ENCODE data around the gene ZNF587B.
"Not testable (repeated sequence)": the region's sequence is repeated elsewhere in the genome, so short reads cannot be mapped to it uniquely, and the experiment has no call there.

Gene ZNF587B

GRCh38 chr19:57830071-57830602 lies at the start of gene ZNF587B:
ZNF587B (plus strand) TSS chr19:57830299; CDS start chr19:57830529, 230 bp downstream.
- peak; percentile 89 to 90 for DNase-seq (ENCODE audit: low read depth in 2 of 2)
- no peak for TF ChIP-seq CTCF (IDR thresholded peaks at IDR 0.05; ENCODE audit: low read depth, low read length)
- H3K4me3 ChIP-seq (replicated peaks in 1 of 2; ENCODE audit: low read depth in 2 of 2, low read length in 2 of 2), result peak within 1 kb of the TSS; percentile 61 to 67

GRCh38 chr19:57786286-57786685 lies 43.8 kb upstream of the ZNF587B start:
- no peak overlapping the region for H3K4me3 ChIP-seq (replicated peaks in 1 of 2; ENCODE audit: low read depth in 2 of 2, low read length in 2 of 2)
- no peak for DNase-seq (ENCODE audit: low read depth in 2 of 2)
- TF ChIP-seq CTCF (IDR thresholded peaks at IDR 0.05; ENCODE audit: low read depth, low read length), result no peak

GRCh38 chr19:57786906-57787305 lies 43.2 kb upstream of the ZNF587B start:
- no peak for DNase-seq (ENCODE audit: low read depth in 2 of 2)
- no peak overlapping the region for H3K4me3 ChIP-seq (replicated peaks in 1 of 2; ENCODE audit: low read depth in 2 of 2, low read length in 2 of 2)

GRCh38 chr19:57788114-57788692 lies 41.9 kb upstream of the ZNF587B start:
- no peak for TF ChIP-seq CTCF (IDR thresholded peaks at IDR 0.05; ENCODE audit: low read depth, low read length)
- DNase-seq (ENCODE audit: low read depth in 2 of 2), result no peak
- H3K4me3 ChIP-seq (replicated peaks in 1 of 2; ENCODE audit: low read depth in 2 of 2, low read length in 2 of 2), result no peak overlapping the region

More at GRCh38 chr19:57786906-57787305, 43.2 kb upstream of the ZNF587B start:
- TF ChIP-seq CTCF (IDR thresholded peaks at IDR 0.05; ENCODE audit: low read depth, low read length), result no peak

- H3K4me3 ChIP-seq (replicated peaks in 1 of 2; ENCODE audit: low read depth in 2 of 2, low read length in 2 of 2), result no peak overlapping the region
- TF ChIP-seq CTCF (IDR thresholded peaks at IDR 0.05; ENCODE audit: low read depth, low read length), result no peak
- DNase-seq (ENCODE audit: low read depth in 2 of 2), result no peak
Measured at GRCh38 chr19:57789288-57789687, 40.8 kb upstream of the ZNF587B start.

GRCh38 chr19:57796580-57796979 lies 33.5 kb upstream of the ZNF587B start:
- not testable (repeated sequence) for H3K4me3 ChIP-seq (replicated peaks in 1 of 2; ENCODE audit: low read depth in 2 of 2, low read length in 2 of 2); DNase-seq (ENCODE audit: low read depth in 2 of 2)

- no peak for DNase-seq (ENCODE audit: low read depth in 2 of 2)
- no peak for TF ChIP-seq CTCF (IDR thresholded peaks at IDR 0.05; ENCODE audit: low read depth, low read length)
- no peak overlapping the region for H3K4me3 ChIP-seq (replicated peaks in 1 of 2; ENCODE audit: low read depth in 2 of 2, low read length in 2 of 2)
Measured at GRCh38 chr19:57800696-57801095, 29.4 kb upstream of the ZNF587B start.

Data from cardiac fibroblast (primary cell).